ENCODE results near the gene MYL2. TPM values are rescaled to one million over a fixed set of nuclear protein-coding genes. Genes with fewer than 3 reads are reported as not detected.

MYL2 gene
- total RNA-seq, 1 experiment from 2014 or later = 0.39 TPM

DNA sequence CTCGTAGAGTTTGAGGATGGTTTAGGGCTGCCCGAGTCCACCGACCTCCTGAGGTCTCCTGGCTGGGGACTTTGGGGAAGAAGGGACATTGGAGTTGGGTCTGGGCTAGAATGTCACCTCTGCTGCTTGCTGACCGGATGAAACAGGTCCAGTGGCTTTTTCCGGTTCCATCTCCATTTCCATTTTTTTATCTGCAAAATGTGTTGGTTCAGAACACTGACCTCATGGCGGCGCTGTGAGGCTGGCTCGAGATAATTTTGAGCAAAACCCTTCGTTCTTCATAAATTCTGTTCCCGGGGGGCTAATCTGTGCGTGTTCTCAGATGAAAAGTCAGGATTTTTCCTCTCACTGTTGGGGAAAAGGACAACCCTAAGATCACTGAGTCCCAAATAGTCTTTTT is 11.7 kb upstream of the MYL2 start:
- Histone ChIP-seq H3K9me2 (ENCODE audit: insufficient read depth) (no peaks in the 10 kb centered on the region), H3K27ac (ENCODE audit: low read depth, low read length) (no peak overlapping the region), H3K4me1 (ENCODE audit: control insufficient read depth in 1 of 2, insufficient read depth in 2 of 2, low read length in 2 of 2) (peaks cover 29 to 62% of the 10 kb centered on the region in 2 experiments), H3K36me3 (ENCODE audit: control insufficient read depth in 1 of 2, insufficient read depth in 2 of 2, low read length in 2 of 2) (no peaks in the 10 kb centered on the region), H3K9me3 (ENCODE audit: control insufficient read depth in 1 of 2, insufficient read depth in 1 of 2, low read depth in 1 of 2, low read length in 2 of 2) (no peaks in the 10 kb centered on the region), H3K27me3 (ENCODE audit: insufficient read depth, low read length) (no peaks in the 10 kb centered on the region), H3K9ac (ENCODE audit: low read length) (peak overlapping the region; percentile 28; the same call in 1 of the 2 replicates), H3K79me2 (ENCODE audit: insufficient read depth, low read length) (no peaks in the 10 kb centered on the region), H2AFZ (ENCODE audit: low read depth, low read length, poor library complexity, severe bottlenecking) (peak overlapping the region; percentile 87), H3K4me2 (ENCODE audit: low read length) (peak overlapping the region; percentile 58), H4K20me1 (ENCODE audit: insufficient read depth) (no peaks in the 10 kb centered on the region), H3K4me3 (replicated peaks in 1 of 2; ENCODE audit: low read depth in 1 of 2, low read length in 2 of 2) (peak overlapping the region in 1 of 2 experiments; percentile 13; a peak in 1 of 4 replicates)
- intact Hi-C loops (cut with micrococcal nuclease) = no loop called here
- ChIA-PET RAD21 (ENCODE audit: low non-redundant PET in 1 of 2, low total read pairs in 2 of 2, uncharacterized antibody in 2 of 2, unreplicated experiment in 2 of 2) (no interaction called here), POLR2A (no interaction called here), CTCF (interaction anchor here (0.5 kb wide), 1 partner anchor 126 kb away, joined by 3 read pairs; no protein-coding TSS in a partner anchor)
- DNase-seq (ENCODE audit: low read depth, low spot score) (no peak), ATAC-seq (no peak)
- TF ChIP-seq, protein P1, sequence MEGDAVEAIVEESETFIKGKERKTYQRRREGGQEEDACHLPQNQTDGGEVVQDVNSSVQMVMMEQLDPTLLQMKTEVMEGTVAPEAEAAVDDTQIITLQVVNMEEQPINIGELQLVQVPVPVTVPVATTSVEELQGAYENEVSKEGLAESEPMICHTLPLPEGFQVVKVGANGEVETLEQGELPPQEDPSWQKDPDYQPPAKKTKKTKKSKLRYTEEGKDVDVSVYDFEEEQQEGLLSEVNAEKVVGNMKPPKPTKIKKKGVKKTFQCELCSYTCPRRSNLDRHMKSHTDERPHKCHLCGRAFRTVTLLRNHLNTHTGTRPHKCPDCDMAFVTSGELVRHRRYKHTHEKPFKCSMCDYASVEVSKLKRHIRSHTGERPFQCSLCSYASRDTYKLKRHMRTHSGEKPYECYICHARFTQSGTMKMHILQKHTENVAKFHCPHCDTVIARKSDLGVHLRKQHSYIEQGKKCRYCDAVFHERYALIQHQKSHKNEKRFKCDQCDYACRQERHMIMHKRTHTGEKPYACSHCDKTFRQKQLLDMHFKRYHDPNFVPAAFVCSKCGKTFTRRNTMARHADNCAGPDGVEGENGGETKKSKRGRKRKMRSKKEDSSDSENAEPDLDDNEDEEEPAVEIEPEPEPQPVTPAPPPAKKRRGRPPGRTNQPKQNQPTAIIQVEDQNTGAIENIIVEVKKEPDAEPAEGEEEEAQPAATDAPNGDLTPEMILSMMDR (IDR thresholded peaks at IDR 0.05 in 2 of 3, conservative IDR thresholded peaks at IDR 0.05 in 1 of 3; ENCODE audit: borderline replicate concordance in 1 of 3, insufficient read depth in 1 of 3, low read depth in 2 of 3, low read length in 2 of 3) = peak; percentile 46 to 70 (median 63); a peak in 5 of 6 replicates
- TF ChIP-seq TCF7L2 (IDR thresholded peaks at IDR 0.05; ENCODE audit: borderline replicate concordance, extremely low read depth, insufficient read depth, insufficient read length) = no peak
- peak; percentile 58 for TF ChIP-seq RAD21 (IDR thresholded peaks at IDR 0.05; ENCODE audit: low read depth)
- BruUV-seq (replicated peaks) = no TSS peak

DNA sequence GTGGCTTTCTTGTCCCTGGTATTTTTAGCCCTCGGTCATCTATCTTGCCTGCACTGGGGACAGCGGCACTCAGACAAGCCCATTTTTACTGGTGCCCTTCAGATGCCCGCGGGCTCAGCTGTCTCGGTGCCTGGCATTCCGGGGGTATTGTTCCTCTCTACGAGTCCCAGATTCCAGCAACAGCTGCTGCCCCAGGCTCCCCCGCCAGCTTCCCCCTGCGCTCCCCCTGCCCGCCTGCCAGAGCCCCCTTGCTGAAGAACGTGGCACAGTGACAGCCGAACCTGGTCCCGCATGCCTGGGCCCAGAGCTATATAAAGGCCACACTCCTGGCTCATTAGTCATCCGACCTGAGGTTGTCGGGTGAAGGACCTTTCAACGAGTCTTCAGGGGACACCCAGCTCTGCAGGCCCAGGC is 10.9 kb upstream of the MYL2 start:
- Histone ChIP-seq H3K4me1 (ENCODE audit: control insufficient read depth in 1 of 2, insufficient read depth in 2 of 2, low read length in 2 of 2) (peaks cover 24 to 55% of the 10 kb centered on the region in 2 experiments), H3K9me2 (ENCODE audit: insufficient read depth) (no peaks in the 10 kb centered on the region), H2AFZ (ENCODE audit: low read depth, low read length, poor library complexity, severe bottlenecking) (peak overlapping the region; percentile 87), H3K4me2 (ENCODE audit: low read length) (peak overlapping the region; percentile 58), H3K9ac (ENCODE audit: low read length) (0 out of 2 replicates have a peak overlapping the region, but pooled peaks have one; percentile 11), H3K36me3 (ENCODE audit: control insufficient read depth in 1 of 2, insufficient read depth in 2 of 2, low read length in 2 of 2) (no peaks in the 10 kb centered on the region), H3K79me2 (ENCODE audit: insufficient read depth, low read length) (no peaks in the 10 kb centered on the region), H3K4me3 (replicated peaks in 1 of 2; ENCODE audit: low read depth in 1 of 2, low read length in 2 of 2) (peak overlapping the region in 1 of 2 experiments; percentile 13; a peak in 1 of 4 replicates), H3K27me3 (ENCODE audit: insufficient read depth, low read length) (no peaks in the 10 kb centered on the region), H3K9me3 (ENCODE audit: control insufficient read depth in 1 of 2, insufficient read depth in 1 of 2, low read depth in 1 of 2, low read length in 2 of 2) (no peaks in the 10 kb centered on the region), H3K27ac (ENCODE audit: low read depth, low read length) (no peak overlapping the region), H4K20me1 (ENCODE audit: insufficient read depth) (no peaks in the 10 kb centered on the region)
- ChIA-PET CTCF (no interaction called here), POLR2A (no interaction called here), RAD21 (ENCODE audit: low non-redundant PET in 1 of 2, low total read pairs in 2 of 2, uncharacterized antibody in 2 of 2, unreplicated experiment in 2 of 2) (no interaction called here)
- ATAC-seq (no peak), DNase-seq (ENCODE audit: low read depth, low spot score) (no peak)
- intact Hi-C loops (cut with micrococcal nuclease) = no loop called here
- BruUV-seq (replicated peaks) = no TSS peak
- TF ChIP-seq TCF7L2 (IDR thresholded peaks at IDR 0.05; ENCODE audit: borderline replicate concordance, extremely low read depth, insufficient read depth, insufficient read length) (no peak), SRF (IDR thresholded peaks at IDR 0.05; ENCODE audit: low read depth) (no peak), CBX3 (IDR thresholded peaks at IDR 0.05; ENCODE audit: low read depth) (no peak), POLR2A (IDR thresholded peaks at IDR 0.05; ENCODE audit: borderline replicate concordance, extremely low read depth, insufficient read depth, insufficient read length) (no peak), ZNF274 (IDR thresholded peaks at IDR 0.05; ENCODE audit: low read depth, low read length) (no peak), ELF1 (IDR thresholded peaks at IDR 0.05; ENCODE audit: borderline replicate concordance, low read depth) (no peak), YY1 (IDR thresholded peaks at IDR 0.05; ENCODE audit: extremely low read depth, insufficient replicate concordance, low read depth, low read length) (no peak), SP1 (IDR thresholded peaks at IDR 0.05; ENCODE audit: low read depth) (no peak), EZH2phosphoT487 (IDR thresholded peaks at IDR 0.05; ENCODE audit: borderline replicate concordance) (no peak), ZFX (IDR thresholded peaks at IDR 0.05) (no peak)
- TF ChIP-seq, protein P2, sequence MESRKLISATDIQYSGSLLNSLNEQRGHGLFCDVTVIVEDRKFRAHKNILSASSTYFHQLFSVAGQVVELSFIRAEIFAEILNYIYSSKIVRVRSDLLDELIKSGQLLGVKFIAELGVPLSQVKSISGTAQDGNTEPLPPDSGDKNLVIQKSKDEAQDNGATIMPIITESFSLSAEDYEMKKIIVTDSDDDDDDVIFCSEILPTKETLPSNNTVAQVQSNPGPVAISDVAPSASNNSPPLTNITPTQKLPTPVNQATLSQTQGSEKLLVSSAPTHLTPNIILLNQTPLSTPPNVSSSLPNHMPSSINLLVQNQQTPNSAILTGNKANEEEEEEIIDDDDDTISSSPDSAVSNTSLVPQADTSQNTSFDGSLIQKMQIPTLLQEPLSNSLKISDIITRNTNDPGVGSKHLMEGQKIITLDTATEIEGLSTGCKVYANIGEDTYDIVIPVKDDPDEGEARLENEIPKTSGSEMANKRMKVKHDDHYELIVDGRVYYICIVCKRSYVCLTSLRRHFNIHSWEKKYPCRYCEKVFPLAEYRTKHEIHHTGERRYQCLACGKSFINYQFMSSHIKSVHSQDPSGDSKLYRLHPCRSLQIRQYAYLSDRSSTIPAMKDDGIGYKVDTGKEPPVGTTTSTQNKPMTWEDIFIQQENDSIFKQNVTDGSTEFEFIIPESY (IDR thresholded peaks at IDR 0.05; ENCODE audit: extremely low read depth, insufficient replicate concordance, low read length) = no peak
